IMR-90 (cell line): Measurements from ENCODE around the gene TMEM176A. TPM values are rescaled to one million over a fixed set of nuclear protein-coding genes. Genes with fewer than 3 reads are reported as not detected.

Experiments used
- ATAC-seq: fragments of 200-7000 bp; cut with Tn5 transposase; 2 replicates; pipeline ENCODE4 v1.9.1; 2020; ENCODE audit warnings: low read depth, mild to moderate bottlenecking, moderate library complexity
- BruUV-seq: library from RNA; stranded (reverse); fragments of 400-500 nt; replicated peaks from 2 replicates; lab custom pipeline; 2021; lab: Mats Ljungman, UMichigan
- CTCF ChIA-PET: fragments of 300-600 bp; formaldehyde crosslinking; extraction: SDS; loops from one replicate; lab custom pipeline; 2021; ENCODE audit warnings: antibody characterized with exemption; lab: Yijun Ruan, JAX
- POLR2A ChIA-PET: fragments of 300-600 bp; sonication (Branson Sonifier 250); formaldehyde crosslinking; loops from one replicate; lab custom pipeline; 2022; ENCODE audit warnings: antibody characterized with exemption; ENCODE audit not compliant: unreplicated experiment; lab: Charles Lee
- DNase-seq: peaks from one replicate; pipeline ENCODE4 v3.0.0; 2013
- H2AFZ ChIP-seq: replicated peaks from 2 replicates; pipeline ENCODE3; 2013; ENCODE audit warnings: low read length, mild to moderate bottlenecking; ENCODE audit not compliant: poor library complexity
- H2AK5ac ChIP-seq: 2 replicates; pipeline ENCODE4 v1.6.1; 2013; ENCODE audit warnings: low read depth, low read length, inconsistent platforms
- H2AK9ac ChIP-seq: replicated peaks from 2 replicates; pipeline ENCODE3; 2013; ENCODE audit warnings: mild to moderate bottlenecking, low read depth, low read length, moderate library complexity; ENCODE audit not compliant: poor library complexity
- H2BK120ac ChIP-seq: 2 replicates; pipeline ENCODE4 v1.6.1; 2013; ENCODE audit warnings: low read depth, low read length, inconsistent platforms
- H2BK15ac ChIP-seq: 3 replicates; pipeline ENCODE4 v1.6.1; 2013; ENCODE audit warnings: low read depth, low read length, inconsistent platforms
- H2BK20ac ChIP-seq: 2 replicates; pipeline ENCODE4 v1.6.1; 2013; ENCODE audit warnings: low read depth, mild to moderate bottlenecking, inconsistent platforms, low read length, moderate library complexity
- H2BK5ac ChIP-seq: 2 replicates; pipeline ENCODE4 v1.6.1; 2013; ENCODE audit warnings: mild to moderate bottlenecking, low read depth, low read length, inconsistent platforms; ENCODE audit not compliant: poor library complexity, severe bottlenecking
- H3K14ac ChIP-seq: replicated peaks from 2 replicates; pipeline ENCODE4 v1.6.1; 2013; ENCODE audit warnings: low read depth, low read length, inconsistent platforms
- H3K18ac ChIP-seq: 2 replicates; pipeline ENCODE4 v1.6.1; 2013; ENCODE audit warnings: low read depth, low read length, control low read depth
- H3K23ac ChIP-seq: 2 replicates; pipeline ENCODE4 v1.6.1; 2013; ENCODE audit warnings: low read depth, low read length, inconsistent platforms
- H3K27ac ChIP-seq: 2 replicates; pipeline ENCODE4 v1.5.1; 2013; ENCODE audit warnings: mild to moderate bottlenecking, control low read depth, low read length; ENCODE audit not compliant: insufficient read depth
- H3K27me3 ChIP-seq: 2 replicates; pipeline ENCODE4 v1.6.1; 2013; ENCODE audit warnings: low read length; ENCODE audit not compliant: control insufficient read depth, insufficient read depth
- H3K36me3 ChIP-seq: 2 replicates; pipeline ENCODE4 v1.6.1; 2013; ENCODE audit warnings: low read length, mixed read lengths; ENCODE audit not compliant: control insufficient read depth, insufficient read depth
- H3K4ac ChIP-seq: 2 replicates; pipeline ENCODE4 v1.6.1; 2013; ENCODE audit warnings: low read depth, low read length, inconsistent platforms
- H3K4me1 ChIP-seq: 2 replicates; pipeline ENCODE4 v1.6.1; 2013; ENCODE audit warnings: low read length, mixed read lengths; ENCODE audit not compliant: control insufficient read depth, insufficient read depth
- H3K4me2 ChIP-seq: 2 replicates; pipeline ENCODE4 v1.6.1; 2013; ENCODE audit warnings: low read depth, mild to moderate bottlenecking, control low read depth, low read length, moderate library complexity
- H3K4me3 ChIP-seq: 2 replicates; pipeline ENCODE4 v1.5.1; 2013; ENCODE audit warnings: low read depth, mild to moderate bottlenecking, control low read depth, low read length, moderate library complexity; ENCODE audit not compliant: insufficient read depth
- H3K56ac ChIP-seq: 2 replicates; pipeline ENCODE4 v1.6.1; 2013; ENCODE audit warnings: low read length, inconsistent platforms; ENCODE audit not compliant: insufficient read depth; ENCODE audit errors: extremely low read depth
- H3K79me1 ChIP-seq, 2 experiments: 2 replicates each; pipeline ENCODE4 v1.6.1; 2013; ENCODE audit warnings: low read length in 2 of 2, inconsistent platforms in 1 of 2, low read depth in 1 of 2
- H3K9ac ChIP-seq: 2 replicates; pipeline ENCODE4 v1.6.1; 2013; ENCODE audit warnings: low read depth, low read length, control low read depth
- H3K9me1 ChIP-seq: 2 replicates; pipeline ENCODE4 v1.6.1; 2013; ENCODE audit warnings: low read length, inconsistent platforms; ENCODE audit not compliant: insufficient read depth
- H3K9me3 ChIP-seq: 2 replicates; pipeline ENCODE4 v1.6.1; 2013; ENCODE audit warnings: low read length; ENCODE audit not compliant: control insufficient read depth, insufficient read depth
- H4K20me1 ChIP-seq: 2 replicates; pipeline ENCODE4 v1.6.1; 2013; ENCODE audit warnings: low read length, inconsistent platforms; ENCODE audit not compliant: insufficient read depth
- H4K5ac ChIP-seq: 2 replicates; pipeline ENCODE4 v1.6.1; 2013; ENCODE audit warnings: mild to moderate bottlenecking, low read depth, low read length, control low read depth
- H4K8ac ChIP-seq, 2 experiments: 2 replicates each; pipeline ENCODE4 v1.6.1; 2013; ENCODE audit warnings: low read depth in 2 of 2, low read length in 2 of 2, control low read depth in 1 of 2, inconsistent platforms in 1 of 2
- H4K91ac ChIP-seq: 2 replicates; pipeline ENCODE4 v1.6.1; 2013; ENCODE audit warnings: low read depth, low read length, inconsistent platforms; ENCODE audit not compliant: insufficient read depth
- MAFK ChIP-seq: IDR thresholded peaks from 2 replicates; pipeline ENCODE4 v1.6.1; 2012; ENCODE audit warnings: low read depth, low read length, improper control_type of control experiment
- POLR2A ChIP-seq: IDR thresholded peaks from 2 replicates; pipeline ENCODE4 v1.6.1; 2012; ENCODE audit warnings: mild to moderate bottlenecking, low read depth, low read length
- RFX5 ChIP-seq: IDR thresholded peaks from 2 replicates; pipeline ENCODE4 v1.8.0; 2012; ENCODE audit warnings: low read depth, mild to moderate bottlenecking, low read length, moderate library complexity
- WGBS, 2 experiments: methylation state at CpG; one replicate each; pipeline versions ENCODE4 v1.1.5 to v1.1.7; 2013; ENCODE audit warnings: missing lambda C conversion rate in 2 of 2; ENCODE audit not compliant: insufficient read length in 1 of 2; ENCODE audit errors: extremely low coverage in 2 of 2; 5-methylcytosine and 5-hydroxymethylcytosine counted together
- dilution Hi-C: fragments of 300-500 bp; cut with HindIII; formaldehyde crosslinking; loops from one replicate; pipeline ENCODE4 v1.14.3; 2018; ENCODE audit warnings: low sequenced_read_pairs; ENCODE audit not compliant: unreplicated experiment
- in situ Hi-C: fragments of 300-500 bp; cut with MboI; formaldehyde crosslinking; loops from 3 replicates; pipeline ENCODE4 v1.14.3; 2019; ENCODE audit warnings: low sequenced_read_pairs, inconsistent platforms, mixed read lengths
- intact Hi-C: fragments of 100-400 bp; cut with micrococcal nuclease; formaldehyde crosslinking; loops from 2 replicates; pipeline ENCODE4 v1.10.0; 2022
- polyA plus RNA-seq, 3 experiments: library from polyadenylated mRNA; depleted of rRNA; stranded (reverse); fragments of >200 nt; gene quantifications; 2 replicates each; pipeline ENCODE4 v1.2.3, GENCODE V29; 2012; ENCODE audit warnings: low replicate concordance in 1 of 3
- total RNA-seq: library from RNA; depleted of rRNA; stranded (reverse); fragments of >200 nt; gene quantifications from 2 replicates; pipeline ENCODE4 v1.2.3, GENCODE V29; 2012

The TMEM176A gene
- total and polyA plus RNA-seq, 2 of the 4 experiments (the other 2 are of a cell fraction): not detected

DNA sequence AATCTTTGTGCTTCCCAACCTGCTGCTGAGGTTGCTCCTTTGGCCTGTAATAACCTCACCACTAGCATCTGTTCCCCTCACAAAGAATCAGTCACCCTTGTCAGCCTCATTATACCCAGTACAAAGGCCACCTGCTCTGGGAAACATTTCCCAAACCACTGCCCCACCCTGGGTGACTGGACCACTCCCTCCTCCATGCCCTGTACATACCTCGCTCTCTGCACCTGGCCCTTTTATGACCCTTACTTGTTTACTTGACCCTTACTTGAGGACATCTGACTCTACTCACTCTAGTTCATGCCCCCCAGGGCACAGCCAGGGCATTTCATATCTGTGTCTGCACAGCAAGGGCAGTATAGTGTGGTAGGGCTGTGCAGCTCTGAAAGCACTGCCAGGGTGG lies 30.4 kb downstream of the TMEM176A start:
- Histone ChIP-seq H3K4ac (no peak overlapping the region), H3K27me3 (no peaks in the 10 kb centered on the region; the same call in 1 of the 2 replicates), H3K9me3 (no peaks in the 10 kb centered on the region), H3K4me1 (no peaks in the 10 kb centered on the region), H3K9ac (no peak overlapping the region), H3K79me1 (no peaks in the 10 kb centered on the region), H2BK20ac (no peak overlapping the region), H2AK9ac (no peak overlapping the region), H3K27ac (no peak overlapping the region), H3K18ac (no peak overlapping the region), H2AFZ (no peak overlapping the region), H3K36me3 (no peaks in the 10 kb centered on the region), H3K56ac (no peak overlapping the region), H2BK120ac (no peak overlapping the region), H4K91ac (no peak overlapping the region), H4K5ac (no peak overlapping the region), H2AK5ac (no peak overlapping the region), H4K20me1 (no peaks in the 10 kb centered on the region), H3K4me3 (no peak overlapping the region), H3K14ac (no peak overlapping the region), H3K23ac (no peak overlapping the region), H2BK15ac (no peak overlapping the region), H2BK5ac (no peak overlapping the region), H3K9me1 (no peaks in the 10 kb centered on the region), H3K4me2 (no peak overlapping the region), H4K8ac (no peak overlapping the region)
- ChIA-PET CTCF (no interaction called here), POLR2A (no interaction called here)
- dilution Hi-C loops (no loop called here), in situ Hi-C loops (no loop called here), intact Hi-C loops (no loop called here)
- DNase-seq (no peak), ATAC-seq (no peak)
- BruUV-seq: no TSS peak
- no peak for TF ChIP-seq MAFK
- TF ChIP-seq RFX5: no peak
- TF ChIP-seq POLR2A: no peak
- no CpG with 5 or more reads among the region's 1 CpG for WGBS, 2 experiments
